SK-N-SH (cell line): ENCODE measurements around the gene AKR1C3.

Source experiments
- CTCF ChIP-seq: fragments of 200-600 bp; sonication (generic); IDR thresholded peaks from 2 replicates; pipeline ENCODE4 v1.6.1; 2017; ENCODE audit warnings: antibody characterized with exemption, mild to moderate bottlenecking, moderate library complexity
- MEF2A ChIP-seq: IDR thresholded peaks from 2 replicates; pipeline ENCODE4 v1.4.0; 2012; ENCODE audit warnings: low read depth, borderline replicate concordance
- MXI1 ChIP-seq: IDR thresholded peaks from 2 replicates; pipeline ENCODE4 v1.6.1; 2012; ENCODE audit warnings: mild to moderate bottlenecking, low read depth, low read length, improper control_type of control experiment
- RCOR1 ChIP-seq: fragments of 150-350 bp; IDR thresholded peaks from 2 replicates; pipeline ENCODE4 v1.6.1; 2017; ENCODE audit warnings: antibody characterized with exemption, low read length
- RFX5 ChIP-seq: IDR thresholded peaks from 2 replicates; pipeline ENCODE4 v1.6.1; 2012; ENCODE audit warnings: mild to moderate bottlenecking, improper control_type of control experiment, low read length
- SIN3A ChIP-seq: IDR thresholded peaks from 2 replicates; pipeline ENCODE4 v1.6.1; 2012; ENCODE audit warnings: low read depth, mild to moderate bottlenecking, low read length, moderate library complexity, borderline replicate concordance
- TAF1 ChIP-seq: IDR thresholded peaks from 2 replicates; pipeline ENCODE4 v1.6.1; 2012; ENCODE audit warnings: low read depth, mild to moderate bottlenecking, low read length, moderate library complexity, borderline replicate concordance
- ZBTB33 ChIP-seq: IDR thresholded peaks from 2 replicates; pipeline ENCODE4 v1.4.0; 2012; ENCODE audit warnings: low read depth, borderline replicate concordance
- TF ChIP-seq, protein P1 (sequence below): IDR thresholded peaks from 2 replicates; pipeline ENCODE4 v1.6.1; 2012; ENCODE audit warnings: mild to moderate bottlenecking, low read depth, low read length, moderate library complexity

DNA sequence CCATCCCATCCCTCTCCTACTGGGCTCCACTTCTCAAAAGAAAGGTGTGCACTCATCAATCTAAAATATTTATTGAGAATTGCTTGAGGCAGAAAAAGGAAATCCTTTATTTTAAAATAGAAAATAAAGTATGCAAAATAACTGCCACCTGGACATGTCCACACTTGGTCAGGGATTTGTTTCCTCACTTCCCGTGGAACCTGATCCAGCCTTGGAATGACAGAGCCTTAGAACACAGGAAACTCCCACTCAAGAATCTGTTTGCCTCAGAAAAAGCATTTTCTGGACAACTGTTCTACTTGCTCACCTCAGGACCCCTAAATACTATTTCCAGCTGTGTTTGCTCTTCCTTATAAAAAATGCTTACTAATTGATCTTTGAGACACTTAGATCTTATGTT is 61.7 kb downstream of the AKR1C3 start:
- TF ChIP-seq CTCF (no peak), RCOR1 (no peak), TAF1 (no peak), MXI1 (no peak), ZBTB33 (no peak), RFX5 (no peak), SIN3A (no peak), MEF2A (no peak)
- TF ChIP-seq, protein P1, sequence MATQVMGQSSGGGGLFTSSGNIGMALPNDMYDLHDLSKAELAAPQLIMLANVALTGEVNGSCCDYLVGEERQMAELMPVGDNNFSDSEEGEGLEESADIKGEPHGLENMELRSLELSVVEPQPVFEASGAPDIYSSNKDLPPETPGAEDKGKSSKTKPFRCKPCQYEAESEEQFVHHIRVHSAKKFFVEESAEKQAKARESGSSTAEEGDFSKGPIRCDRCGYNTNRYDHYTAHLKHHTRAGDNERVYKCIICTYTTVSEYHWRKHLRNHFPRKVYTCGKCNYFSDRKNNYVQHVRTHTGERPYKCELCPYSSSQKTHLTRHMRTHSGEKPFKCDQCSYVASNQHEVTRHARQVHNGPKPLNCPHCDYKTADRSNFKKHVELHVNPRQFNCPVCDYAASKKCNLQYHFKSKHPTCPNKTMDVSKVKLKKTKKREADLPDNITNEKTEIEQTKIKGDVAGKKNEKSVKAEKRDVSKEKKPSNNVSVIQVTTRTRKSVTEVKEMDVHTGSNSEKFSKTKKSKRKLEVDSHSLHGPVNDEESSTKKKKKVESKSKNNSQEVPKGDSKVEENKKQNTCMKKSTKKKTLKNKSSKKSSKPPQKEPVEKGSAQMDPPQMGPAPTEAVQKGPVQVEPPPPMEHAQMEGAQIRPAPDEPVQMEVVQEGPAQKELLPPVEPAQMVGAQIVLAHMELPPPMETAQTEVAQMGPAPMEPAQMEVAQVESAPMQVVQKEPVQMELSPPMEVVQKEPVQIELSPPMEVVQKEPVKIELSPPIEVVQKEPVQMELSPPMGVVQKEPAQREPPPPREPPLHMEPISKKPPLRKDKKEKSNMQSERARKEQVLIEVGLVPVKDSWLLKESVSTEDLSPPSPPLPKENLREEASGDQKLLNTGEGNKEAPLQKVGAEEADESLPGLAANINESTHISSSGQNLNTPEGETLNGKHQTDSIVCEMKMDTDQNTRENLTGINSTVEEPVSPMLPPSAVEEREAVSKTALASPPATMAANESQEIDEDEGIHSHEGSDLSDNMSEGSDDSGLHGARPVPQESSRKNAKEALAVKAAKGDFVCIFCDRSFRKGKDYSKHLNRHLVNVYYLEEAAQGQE = no peak
